GM23248 (cell line): ENCODE measurements around the gene TRAM2. TPM values are rescaled to one million over a fixed set of nuclear protein-coding genes. Genes with fewer than 3 reads are reported as not detected.

ENCODE experiments used
- DNase-seq: peaks from one replicate; pipeline ENCODE4 v3.0.0-alpha.2; 2015
- H2AFZ ChIP-seq: fragments of 200-600 bp; sonication (generic); 2 replicates; pipeline ENCODE4 v1.6.1; 2016; ENCODE audit warnings: antibody characterized with exemption
- H3F3A ChIP-seq: fragments of 200-600 bp; sonication (generic); 2 replicates; pipeline ENCODE4 v1.6.1; 2016; ENCODE audit warnings: mild to moderate bottlenecking, antibody characterized with exemption, mixed run types; ENCODE audit not compliant: insufficient read depth
- H3K27ac ChIP-seq: fragments of 200-600 bp; sonication (generic); 2 replicates; pipeline ENCODE4 v1.5.1; 2016; ENCODE audit warnings: mild to moderate bottlenecking
- H3K27me3 ChIP-seq: fragments of 200-600 bp; sonication (generic); replicated peaks from 2 replicates; pipeline ENCODE4 v1.6.1; 2016; ENCODE audit warnings: mild to moderate bottlenecking; ENCODE audit not compliant: insufficient read depth
- H3K36me3 ChIP-seq: fragments of 200-600 bp; sonication (generic); 2 replicates; pipeline ENCODE4 v1.6.1; 2016; ENCODE audit warnings: low read depth, mild to moderate bottlenecking
- H3K4me1 ChIP-seq: fragments of 200-600 bp; sonication (generic); 2 replicates; pipeline ENCODE4 v1.6.1; 2016; ENCODE audit warnings: mild to moderate bottlenecking; ENCODE audit not compliant: insufficient read depth
- H3K4me2 ChIP-seq: fragments of 200-600 bp; sonication (generic); one replicate; pipeline ENCODE4 v1.6.1; 2016; ENCODE audit warnings: mild to moderate bottlenecking; ENCODE audit not compliant: unreplicated experiment
- H3K4me3 ChIP-seq: fragments of 200-600 bp; sonication (generic); 2 replicates; pipeline ENCODE4 v1.5.1; 2016; ENCODE audit warnings: mild to moderate bottlenecking
- H3K79me2 ChIP-seq: fragments of 200-600 bp; sonication (generic); 2 replicates; pipeline ENCODE4 v1.6.1; 2016; ENCODE audit warnings: mild to moderate bottlenecking; ENCODE audit not compliant: insufficient read depth
- H3K9ac ChIP-seq: fragments of 200-600 bp; sonication (generic); 2 replicates; pipeline ENCODE4 v1.6.1; 2016; ENCODE audit warnings: mild to moderate bottlenecking
- H3K9me2 ChIP-seq: fragments of 200-600 bp; sonication (generic); 2 replicates; pipeline ENCODE4 v1.6.1; 2016; ENCODE audit warnings: mixed run types, mild to moderate bottlenecking, moderate library complexity; ENCODE audit not compliant: insufficient read depth
- H3K9me3 ChIP-seq: fragments of 200-600 bp; sonication (generic); one replicate; pipeline ENCODE4 v1.6.1; 2017; ENCODE audit warnings: low read depth
- H4K20me1 ChIP-seq: fragments of 200-600 bp; sonication (generic); 2 replicates; pipeline ENCODE4 v1.6.0; 2016; ENCODE audit not compliant: insufficient read depth
- EZH2 ChIP-seq: fragments of 200-600 bp; sonication (generic); IDR thresholded peaks from 2 replicates; pipeline ENCODE4 v1.6.1; 2018; ENCODE audit warnings: antibody characterized with exemption, mild to moderate bottlenecking; ENCODE audit not compliant: insufficient read depth, poor library complexity, severe bottlenecking
- EZH2phosphoT487 ChIP-seq: fragments of 200-600 bp; sonication (generic); IDR thresholded peaks from 2 replicates; pipeline ENCODE4 v1.6.1; 2018; ENCODE audit warnings: antibody characterized with exemption, moderate library complexity, mild to moderate bottlenecking, low read depth; ENCODE audit not compliant: insufficient read depth
- WGBS, 2 experiments: methylation state at CpG; one replicate each; pipeline ENCODE4 v1.1.6; 2015 to 2017; ENCODE audit warnings: low lambda C conversion rate in 2 of 2, low coverage in 1 of 2; ENCODE audit errors: missing lambda C conversion rate in 2 of 2; 5-methylcytosine and 5-hydroxymethylcytosine counted together
- in situ Hi-C: fragments of 300-500 bp; cut with MboI; formaldehyde crosslinking; loops from 2 replicates; pipeline ENCODE4 v1.15.0; 2020
- polyA plus RNA-seq: library from polyadenylated mRNA; unstranded; fragments of >200 nt; fragmentation: Nextera tagmentation; extraction: Ambion mirVana; gene quantifications from 2 replicates; pipeline ENCODE4 v1.2.1, GENCODE V29; 2016
- total RNA-seq: library from RNA; depleted of rRNA; stranded (reverse); fragments of >200 nt; shearing (Covaris generic); gene quantifications from 2 replicates; pipeline ENCODE4 v1.2.3, GENCODE V29; 2014

The TRAM2 gene
- total and polyA plus RNA-seq, 2 experiments from 2014 or later, result 141 to 174 TPM

DNA sequence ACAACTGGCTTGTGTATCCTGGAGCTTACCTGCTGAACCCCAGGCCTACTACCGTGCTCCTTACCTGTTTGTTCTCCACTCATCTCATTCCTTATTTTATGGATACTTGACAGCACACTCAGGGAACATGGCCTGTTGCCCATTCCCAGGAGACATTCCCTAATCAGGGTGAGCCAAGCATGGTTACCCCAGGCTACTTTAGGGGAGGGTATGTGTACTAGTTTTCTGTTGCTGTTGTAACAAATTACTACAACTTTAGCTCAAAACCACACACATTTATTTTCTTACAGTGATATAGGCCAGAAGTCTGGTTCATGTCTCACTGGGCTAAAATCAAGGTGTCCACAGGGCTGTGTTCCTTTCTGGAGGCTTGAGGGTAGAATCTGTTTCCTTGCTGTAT is 15.0 kb upstream of the TRAM2 start:
- WGBS, 2 experiments, result 24 to 28% methylated on average over 1 of the region's 1 CpG
- Histone ChIP-seq H3K9me2 (no peaks in the 10 kb centered on the region), H3K9me3 (no peaks in the 10 kb centered on the region), H3K27ac (no peak overlapping the region), H3K79me2 (no peaks in the 10 kb centered on the region), H3F3A (peaks cover 44% of the 10 kb centered on the region), H3K4me1 (peaks cover 47% of the 10 kb centered on the region), H2AFZ (no peak overlapping the region), H3K36me3 (no peaks in the 10 kb centered on the region), H4K20me1 (no peaks in the 10 kb centered on the region), H3K9ac (no peak overlapping the region), H3K4me3 (no peak overlapping the region), H3K4me2 (no peak overlapping the region), H3K27me3 (no peaks in the 10 kb centered on the region)
- TF ChIP-seq EZH2, result no peak
- TF ChIP-seq EZH2phosphoT487, result no peak
- no peak for DNase-seq
- in situ Hi-C loops, result loop anchor here (10.0 kb wide), 1 partner anchor 177 kb away; no protein-coding TSS in a partner anchor

DNA sequence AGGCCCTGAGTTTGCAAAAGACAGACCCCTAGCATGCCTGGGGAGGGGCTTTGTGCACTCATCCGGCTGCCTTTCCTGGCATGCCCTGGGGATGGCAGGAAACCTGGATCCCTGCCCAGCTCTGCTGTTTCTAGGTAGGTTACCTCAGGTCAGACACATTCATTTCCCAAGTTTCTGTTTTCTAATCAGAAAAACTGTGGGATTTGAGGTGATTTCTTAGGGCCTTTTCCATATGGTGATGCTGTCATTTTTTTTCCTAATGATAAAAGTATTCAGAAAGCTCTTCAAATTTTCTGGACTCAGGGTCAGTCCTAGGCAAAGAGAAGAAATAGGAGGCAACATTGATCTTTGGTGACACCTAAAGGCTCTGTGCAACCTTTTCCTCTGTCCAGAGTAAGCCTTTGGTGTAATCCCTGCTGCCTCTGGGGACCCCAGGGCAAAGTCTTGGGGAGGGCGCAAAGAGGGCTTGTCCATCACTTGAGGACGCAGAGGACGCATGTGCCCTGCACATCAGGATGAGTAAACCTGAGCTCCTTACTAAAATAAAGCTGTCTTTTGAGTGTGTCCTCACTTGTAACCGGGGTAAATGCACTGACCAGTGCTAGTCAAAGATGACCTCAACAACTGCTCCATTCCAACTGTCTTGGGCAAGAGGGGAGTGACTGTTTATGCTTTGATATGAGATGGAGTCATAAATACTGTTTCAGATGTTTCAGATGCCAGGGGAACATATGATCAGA is 13.5 kb upstream of the TRAM2 start:
- peaks cover 28% of the 10 kb centered on the region for H3F3A ChIP-seq
- WGBS, 2 experiments, result 73 to 76% methylated on average over 5 of the region's 5 CpGs
- DNase-seq, result peak; percentile 87
- no peak overlapping the region for H3K4me3 ChIP-seq
- TF ChIP-seq EZH2 (no peak), EZH2phosphoT487 (no peak)
- peak overlapping the region; percentile 64 for H3K27ac ChIP-seq
- H3K9ac ChIP-seq, result peak overlapping the region; percentile 44
- no peaks in the 10 kb centered on the region for H3K27me3 ChIP-seq
- peak overlapping the region; percentile 45 for H3K4me2 ChIP-seq
- no peaks in the 10 kb centered on the region for H3K79me2 ChIP-seq
- no peaks in the 10 kb centered on the region for H4K20me1 ChIP-seq
- no peak overlapping the region for H2AFZ ChIP-seq
- no peaks in the 10 kb centered on the region for H3K9me3 ChIP-seq
- H3K9me2 ChIP-seq, result no peaks in the 10 kb centered on the region
- peaks cover 32% of the 10 kb centered on the region for H3K4me1 ChIP-seq
- H3K36me3 ChIP-seq, result no peaks in the 10 kb centered on the region
- in situ Hi-C loops, result loop anchor here (10.0 kb wide), 1 partner anchor 176 kb away; no protein-coding TSS in a partner anchor

DNA sequence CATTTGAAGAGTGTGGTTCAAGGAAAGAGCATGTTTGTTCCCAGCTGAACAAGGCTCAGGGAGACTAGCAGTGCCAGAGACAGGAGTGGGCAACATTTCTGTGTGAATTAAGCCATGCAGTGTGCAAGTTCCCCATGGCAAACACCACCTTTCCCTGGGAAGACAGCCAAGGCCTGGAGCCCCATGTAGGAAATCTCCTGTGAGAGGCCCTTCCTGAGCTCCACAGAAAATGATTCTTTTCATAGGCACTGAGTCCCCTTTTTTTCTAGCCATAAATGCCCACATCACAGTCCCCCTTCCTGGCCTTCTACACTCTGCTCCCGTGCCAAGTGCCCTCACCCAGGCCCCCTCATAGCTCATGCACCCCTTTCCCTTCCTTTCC is 11.8 kb upstream of the TRAM2 start:
- no peak overlapping the region for H3K27ac ChIP-seq
- in situ Hi-C loops, result no loop called here

DNA sequence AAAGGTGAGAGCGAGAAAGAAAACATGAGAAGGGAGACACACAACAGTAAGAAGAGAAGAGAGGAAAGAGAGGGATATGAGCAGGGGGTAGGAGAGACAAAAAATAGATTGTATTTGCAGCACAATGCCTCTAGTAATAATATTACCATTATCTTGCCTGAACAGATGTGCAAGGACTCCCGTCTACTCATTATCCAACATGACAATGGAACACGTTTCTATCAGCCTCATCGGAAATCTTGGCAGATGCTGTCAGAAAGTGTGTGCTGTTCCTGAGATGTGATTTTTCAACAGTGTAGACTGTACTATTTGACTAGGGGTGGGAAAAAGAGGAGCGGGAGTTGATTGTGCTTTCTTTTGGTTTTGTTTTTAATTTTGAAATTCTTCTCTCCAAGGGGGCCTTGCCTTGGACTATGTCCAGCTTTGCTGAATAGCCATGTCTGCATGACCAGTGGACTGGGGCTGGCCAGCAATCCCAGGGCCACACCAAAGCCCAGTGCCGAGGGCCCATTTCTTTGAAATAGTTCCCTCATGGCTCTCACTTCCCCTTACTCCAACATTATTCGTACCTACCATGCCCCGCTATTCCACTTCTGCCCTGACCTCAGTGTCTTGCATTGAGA is 11.3 kb upstream of the TRAM2 start:
- Histone ChIP-seq H3K4me2 (no peak overlapping the region), H3K27ac (no peak overlapping the region), H3K36me3 (no peaks in the 10 kb centered on the region), H3K9ac (no peak overlapping the region), H3K4me3 (no peak overlapping the region), H3K9me3 (no peaks in the 10 kb centered on the region), H4K20me1 (no peaks in the 10 kb centered on the region), H3K27me3 (no peaks in the 10 kb centered on the region), H3K4me1 (peaks cover 18% of the 10 kb centered on the region), H3K79me2 (no peaks in the 10 kb centered on the region), H2AFZ (no peak overlapping the region), H3K9me2 (no peaks in the 10 kb centered on the region), H3F3A (peaks cover 8% of the 10 kb centered on the region; the same call in 1 of the 2 replicates)
- TF ChIP-seq EZH2phosphoT487 (no peak), EZH2 (no peak)
- in situ Hi-C loops, result no loop called here
- 78 to 79% methylated on average over 8 of the region's 8 CpGs for WGBS, 2 experiments
- DNase-seq, result no peak

More for the DNA sequence above, 11.8 kb upstream of the TRAM2 start:
- H3K27me3 ChIP-seq, result no peaks in the 10 kb centered on the region
- H3K9ac ChIP-seq, result no peak overlapping the region
- H3K79me2 ChIP-seq, result no peaks in the 10 kb centered on the region
- H2AFZ ChIP-seq, result no peak overlapping the region
- TF ChIP-seq EZH2, result no peak
- TF ChIP-seq EZH2phosphoT487, result no peak
- H4K20me1 ChIP-seq, result no peaks in the 10 kb centered on the region
- no peaks in the 10 kb centered on the region for H3K9me2 ChIP-seq
- H3K4me1 ChIP-seq, result peaks cover 18% of the 10 kb centered on the region
- 40 to 64% methylated on average over 1 of the region's 1 CpG for WGBS, 2 experiments
- H3K4me3 ChIP-seq, result no peak overlapping the region
- no peak overlapping the region for H3K4me2 ChIP-seq
- H3K36me3 ChIP-seq, result no peaks in the 10 kb centered on the region
- peaks cover 13% of the 10 kb centered on the region for H3F3A ChIP-seq
- DNase-seq, result no peak
- no peaks in the 10 kb centered on the region for H3K9me3 ChIP-seq
